GM12878 (cell line): Measurements from ENCODE around the gene TRMT13. TPM values are rescaled to one million over a fixed set of nuclear protein-coding genes. Genes with fewer than 3 reads are reported as not detected.

Source experiments
- ATAC-seq: fragments of 200-7000 bp; cut with Tn5 transposase; 3 replicates; pipeline ENCODE4 v1.9.1; 2020; ENCODE audit warnings: mild to moderate bottlenecking, moderate library complexity
- BruUV-seq: library from RNA; stranded (reverse); fragments of 400-500 nt; replicated peaks from 2 replicates; lab custom pipeline; 2021; lab: Mats Ljungman, UMichigan
- CTCF ChIA-PET: fragments of 300-600 bp; sonication (Branson Sonifier 250); formaldehyde crosslinking; extraction: SDS; loops from one replicate; lab custom pipeline; 2021; ENCODE audit warnings: inconsistent platforms; lab: Yijun Ruan, JAX
- POLR2A ChIA-PET: fragments of 350-600 bp; formaldehyde crosslinking; extraction: SDS; loops from one replicate; lab custom pipeline; 2021; ENCODE audit warnings: inconsistent platforms; lab: Charles Lee
- RAD21 ChIA-PET: fragments of 300-600 bp; sonication (Branson Sonifier 250); formaldehyde crosslinking; loops from one replicate; lab custom pipeline; 2023; ENCODE audit warnings: antibody characterized with exemption; ENCODE audit not compliant: unreplicated experiment; lab: Charles Lee
- SMC1A ChIA-PET: fragments of 300-600 bp; sonication (Branson Sonifier 250); formaldehyde crosslinking; loops from one replicate; lab custom pipeline; 2023; ENCODE audit not compliant: unreplicated experiment, uncharacterized antibody; lab: Charles Lee
- DNase-seq: peaks from one replicate; pipeline ENCODE4 v3.0.0-alpha.2; 2011; ENCODE audit warnings: low read depth, low spot score
- FAIRE-seq: peaks from 3 replicates; lab custom pipeline; 2011; peaks lifted over from hg19 to GRCh38; lab: Jason Lieb, UNC
- H2AFZ ChIP-seq: 2 replicates; pipeline ENCODE4 v1.6.0; 2011; ENCODE audit warnings: low read depth, low read length, control low read depth; ENCODE audit not compliant: control insufficient read depth
- H3K27ac ChIP-seq: 2 replicates; pipeline ENCODE4 v1.5.1; 2011; ENCODE audit warnings: control low read depth; ENCODE audit not compliant: control insufficient read depth, insufficient read depth
- H3K27me3 ChIP-seq, 2 experiments: replicated peaks in 1 of 2; 2 replicates each; pipeline versions ENCODE4 v1.6.0 to v1.6.1; 2011; ENCODE audit warnings: low read length in 1 of 2; ENCODE audit not compliant: control insufficient read depth in 2 of 2, insufficient read depth in 2 of 2
- H3K36me3 ChIP-seq, 2 experiments: 2 replicates each; pipeline ENCODE4 v1.5.1; 2011; ENCODE audit warnings: low read length in 1 of 2; ENCODE audit not compliant: control insufficient read depth in 2 of 2, insufficient read depth in 2 of 2
- H3K4me1 ChIP-seq: 2 replicates; pipeline ENCODE4 v1.6.1; 2011; ENCODE audit warnings: mild to moderate bottlenecking, low read length, moderate library complexity, mixed read lengths; ENCODE audit not compliant: control insufficient read depth, insufficient read depth
- H3K4me2 ChIP-seq: 2 replicates; pipeline ENCODE4 v1.6.0; 2011; ENCODE audit warnings: control low read depth; ENCODE audit not compliant: control insufficient read depth, insufficient read depth
- H3K4me3 ChIP-seq: fragments of 200-600 bp; sonication (generic); 2 replicates; pipeline ENCODE4 v1.5.1; 2016
- H3K79me2 ChIP-seq: 2 replicates; pipeline ENCODE4 v1.6.0; 2011; ENCODE audit warnings: low read length; ENCODE audit not compliant: control insufficient read depth, insufficient read depth
- H3K9ac ChIP-seq: 2 replicates; pipeline ENCODE4 v1.8.0; 2011; ENCODE audit warnings: low read length, control low read depth, mixed read lengths; ENCODE audit not compliant: control insufficient read depth, insufficient read depth
- H3K9me3 ChIP-seq: replicated peaks from 3 replicates; pipeline ENCODE4 v1.5.1; 2011; ENCODE audit warnings: mild to moderate bottlenecking, low read length; ENCODE audit not compliant: control insufficient read depth, insufficient read depth
- H4K20me1 ChIP-seq: 2 replicates; pipeline ENCODE4 v1.6.0; 2011; ENCODE audit not compliant: control insufficient read depth, insufficient read depth
- ATF2 ChIP-seq: IDR thresholded peaks from 2 replicates; pipeline ENCODE4 v1.6.1; 2012; ENCODE audit warnings: low read length, inconsistent platforms
- MYC ChIP-seq: IDR thresholded peaks from 2 replicates; pipeline ENCODE4 v1.6.1; 2011; ENCODE audit warnings: mild to moderate bottlenecking, low read length, moderate library complexity, inconsistent platforms; ENCODE audit not compliant: insufficient read depth, insufficient replicate concordance, insufficient read length, severe bottlenecking
- REST ChIP-seq: IDR thresholded peaks from 2 replicates; pipeline ENCODE4 v1.6.1; 2012; ENCODE audit warnings: mild to moderate bottlenecking, low read depth, low read length
- SUPT20H ChIP-seq: IDR thresholded peaks from 2 replicates; pipeline ENCODE4 v1.6.1; 2011; ENCODE audit warnings: low read depth, mild to moderate bottlenecking, low read length, moderate library complexity, borderline replicate concordance; ENCODE audit not compliant: control insufficient read depth
- SUZ12 ChIP-seq: fragments of 200-600 bp; sonication (generic); IDR thresholded peaks from one replicate; pipeline ENCODE4 v1.6.1; 2018; ENCODE audit warnings: antibody characterized with exemption, mild to moderate bottlenecking; ENCODE audit not compliant: unreplicated experiment
- ZBED1 ChIP-seq: IDR thresholded peaks from 2 replicates; pipeline ENCODE4 v1.6.1; 2016; ENCODE audit warnings: borderline replicate concordance
- WGBS: methylation state at CpG from one replicate; pipeline ENCODE4 v1.1.6; 2016; ENCODE audit warnings: low lambda C conversion rate; ENCODE audit not compliant: insufficient replicate concordance, insufficient coverage; ENCODE audit errors: missing lambda C conversion rate; 5-methylcytosine and 5-hydroxymethylcytosine counted together
- in situ Hi-C: fragments of 300-500 bp; cut with MboI; formaldehyde crosslinking; loops from 9 replicates; pipeline ENCODE4 v1.14.3; 2018; ENCODE audit warnings: mixed read lengths
- intact Hi-C: fragments of 100-400 bp; cut with micrococcal nuclease; formaldehyde crosslinking; loops from one replicate; pipeline ENCODE4 v1.14.2; 2022; ENCODE audit not compliant: unreplicated experiment
- polyA plus RNA-seq, 11 experiments: library from polyadenylated mRNA; depleted of rRNA in 4 of 11; unstranded in 6 of 11; stranded (reverse) in 5 of 11; fragments of >200 nt; fragmentation: Nextera tagmentation in 4 of 11; fragmentation: Illumina TruSeq in 1 of 11; extraction: Ambion mirVana in 4 of 11; extraction: Trizol in 1 of 11; gene quantifications; 1 replicate in 1 of 11; 2 replicates in 10 of 11; pipeline versions ENCODE4 v1.2.1 to v1.2.3, GENCODE V29; 2011 to 2016; ENCODE audit warnings: inconsistent platforms in 2 of 11, missing spikeins in 2 of 11, low read depth in 1 of 11
- total RNA-seq, 4 experiments: library from RNA; depleted of rRNA in 3 of 4; stranded (reverse); fragments of >200 nt in 3 of 4; fragmentation: Illumina TruSeq in 1 of 4; extraction: Trizol in 1 of 4; gene quantifications; 2 replicates each; pipeline versions ENCODE4 v1.2.1 to v1.2.3, GENCODE V29; 2013 to 2021
- TF ChIP-seq, protein P1 (sequence below): IDR thresholded peaks from 2 replicates; pipeline ENCODE4 v1.6.1; 2012; ENCODE audit warnings: low read depth, low read length, improper control_type of control experiment
- TF ChIP-seq, protein P2 (sequence below): fragments of 150-350 bp; IDR thresholded peaks from 2 replicates; pipeline ENCODE4 v1.6.1; 2016; ENCODE audit warnings: low read depth, low read length

TRMT13 gene
- total and polyA plus RNA-seq, 10 of the 15 experiments (the other 5 are each of a cell fraction or from before 2014, with no cell fraction given), result 13.7 to 26.6 (median 21.9) TPM

DNA sequence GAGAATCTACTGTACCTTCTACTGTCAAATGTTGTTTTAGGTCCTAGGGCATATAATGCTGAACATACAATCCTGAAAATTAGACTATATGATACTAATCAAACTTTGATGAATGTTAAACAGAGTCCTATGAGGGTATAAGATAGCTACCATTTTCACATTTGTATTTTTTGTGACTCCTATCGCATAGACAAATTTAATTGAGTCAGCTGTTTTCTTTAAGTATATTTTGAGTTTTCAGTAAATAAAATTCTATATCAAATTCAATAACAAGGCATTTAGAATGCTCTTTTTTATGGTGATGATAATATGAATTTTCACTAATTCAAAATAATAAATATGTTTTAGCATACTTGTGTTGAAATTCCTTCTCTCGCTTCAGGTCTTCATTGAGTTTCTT is 35.1 kb downstream of the TRMT13 start:
- Histone ChIP-seq H3K27ac (no peak overlapping the region), H3K4me3 (no peak overlapping the region), H3K9ac (no peak overlapping the region), H3K27me3 (no peaks in the 10 kb centered on the region), H3K4me2 (no peak overlapping the region), H3K9me3 (no peaks in the 10 kb centered on the region), H3K4me1 (no peaks in the 10 kb centered on the region), H4K20me1 (no peaks in the 10 kb centered on the region), H3K79me2 (no peaks in the 10 kb centered on the region), H2AFZ (no peak overlapping the region), H3K36me3 (no peaks in the 10 kb centered on the region)
- RAD21 ChIA-PET, result no interaction called here
- FAIRE-seq (no peak), ATAC-seq (no peak), DNase-seq (no peak)
- in situ Hi-C loops (no loop called here), intact Hi-C loops (no loop called here)
- TF ChIP-seq SUZ12, result no peak
- no peak for TF ChIP-seq ATF2
- no peak for TF ChIP-seq SUPT20H
- no peak for TF ChIP-seq ZBED1
- TF ChIP-seq, protein P1, sequence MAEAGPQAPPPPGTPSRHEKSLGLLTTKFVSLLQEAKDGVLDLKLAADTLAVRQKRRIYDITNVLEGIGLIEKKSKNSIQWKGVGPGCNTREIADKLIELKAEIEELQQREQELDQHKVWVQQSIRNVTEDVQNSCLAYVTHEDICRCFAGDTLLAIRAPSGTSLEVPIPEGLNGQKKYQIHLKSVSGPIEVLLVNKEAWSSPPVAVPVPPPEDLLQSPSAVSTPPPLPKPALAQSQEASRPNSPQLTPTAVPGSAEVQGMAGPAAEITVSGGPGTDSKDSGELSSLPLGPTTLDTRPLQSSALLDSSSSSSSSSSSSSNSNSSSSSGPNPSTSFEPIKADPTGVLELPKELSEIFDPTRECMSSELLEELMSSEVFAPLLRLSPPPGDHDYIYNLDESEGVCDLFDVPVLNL, result no peak
- TF ChIP-seq MYC, result no peak
- no peak for TF ChIP-seq REST
- TF ChIP-seq, protein P2, sequence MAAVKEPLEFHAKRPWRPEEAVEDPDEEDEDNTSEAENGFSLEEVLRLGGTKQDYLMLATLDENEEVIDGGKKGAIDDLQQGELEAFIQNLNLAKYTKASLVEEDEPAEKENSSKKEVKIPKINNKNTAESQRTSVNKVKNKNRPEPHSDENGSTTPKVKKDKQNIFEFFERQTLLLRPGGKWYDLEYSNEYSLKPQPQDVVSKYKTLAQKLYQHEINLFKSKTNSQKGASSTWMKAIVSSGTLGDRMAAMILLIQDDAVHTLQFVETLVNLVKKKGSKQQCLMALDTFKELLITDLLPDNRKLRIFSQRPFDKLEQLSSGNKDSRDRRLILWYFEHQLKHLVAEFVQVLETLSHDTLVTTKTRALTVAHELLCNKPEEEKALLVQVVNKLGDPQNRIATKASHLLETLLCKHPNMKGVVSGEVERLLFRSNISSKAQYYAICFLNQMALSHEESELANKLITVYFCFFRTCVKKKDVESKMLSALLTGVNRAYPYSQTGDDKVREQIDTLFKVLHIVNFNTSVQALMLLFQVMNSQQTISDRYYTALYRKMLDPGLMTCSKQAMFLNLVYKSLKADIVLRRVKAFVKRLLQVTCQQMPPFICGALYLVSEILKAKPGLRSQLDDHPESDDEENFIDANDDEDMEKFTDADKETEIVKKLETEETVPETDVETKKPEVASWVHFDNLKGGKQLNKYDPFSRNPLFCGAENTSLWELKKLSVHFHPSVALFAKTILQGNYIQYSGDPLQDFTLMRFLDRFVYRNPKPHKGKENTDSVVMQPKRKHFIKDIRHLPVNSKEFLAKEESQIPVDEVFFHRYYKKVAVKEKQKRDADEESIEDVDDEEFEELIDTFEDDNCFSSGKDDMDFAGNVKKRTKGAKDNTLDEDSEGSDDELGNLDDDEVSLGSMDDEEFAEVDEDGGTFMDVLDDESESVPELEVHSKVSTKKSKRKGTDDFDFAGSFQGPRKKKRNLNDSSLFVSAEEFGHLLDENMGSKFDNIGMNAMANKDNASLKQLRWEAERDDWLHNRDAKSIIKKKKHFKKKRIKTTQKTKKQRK, result no peak
- no TSS peak for BruUV-seq
- POLR2A ChIA-PET, result no interaction called here
- WGBS, result 98% methylated on average over 2 of the region's 2 CpGs
- CTCF ChIA-PET, result interaction anchor here (1.7 kb wide), 1 partner anchor 17 kb away, joined by 3 read pairs; no protein-coding TSS in a partner anchor
- SMC1A ChIA-PET, result interaction anchor here (0.6 to 1.2 kb wide), 3 partner anchors 15 to 367 kb away, joined by 3 to 4 read pairs (median 3); no protein-coding TSS in a partner anchor
